GM12878 (cell line): Measurements from ENCODE around the gene CHCT1. TPM values are rescaled to one million over a fixed set of nuclear protein-coding genes. Genes with fewer than 3 reads are reported as not detected.

Experiments used
- ATAC-seq: fragments of 200-7000 bp; cut with Tn5 transposase; 3 replicates; pipeline ENCODE4 v1.9.1; 2020; ENCODE audit warnings: mild to moderate bottlenecking, moderate library complexity
- BruUV-seq: library from RNA; stranded (reverse); fragments of 400-500 nt; replicated peaks from 2 replicates; lab custom pipeline; 2021; lab: Mats Ljungman, UMichigan
- CTCF ChIA-PET: fragments of 300-600 bp; sonication (Branson Sonifier 250); formaldehyde crosslinking; extraction: SDS; loops from one replicate; lab custom pipeline; 2021; ENCODE audit warnings: inconsistent platforms; lab: Yijun Ruan, JAX
- POLR2A ChIA-PET: fragments of 350-600 bp; formaldehyde crosslinking; extraction: SDS; loops from one replicate; lab custom pipeline; 2021; ENCODE audit warnings: inconsistent platforms; lab: Charles Lee
- RAD21 ChIA-PET: fragments of 300-600 bp; sonication (Branson Sonifier 250); formaldehyde crosslinking; loops from one replicate; lab custom pipeline; 2023; ENCODE audit warnings: antibody characterized with exemption; ENCODE audit not compliant: unreplicated experiment; lab: Charles Lee
- SMC1A ChIA-PET: fragments of 300-600 bp; sonication (Branson Sonifier 250); formaldehyde crosslinking; loops from one replicate; lab custom pipeline; 2023; ENCODE audit not compliant: unreplicated experiment, uncharacterized antibody; lab: Charles Lee
- DNase-seq: peaks from one replicate; pipeline ENCODE4 v3.0.0-alpha.2; 2011; ENCODE audit warnings: low read depth, low spot score
- FAIRE-seq: peaks from 3 replicates; lab custom pipeline; 2011; peaks lifted over from hg19 to GRCh38; lab: Jason Lieb, UNC
- H2AFZ ChIP-seq: 2 replicates; pipeline ENCODE4 v1.6.0; 2011; ENCODE audit warnings: low read depth, low read length, control low read depth; ENCODE audit not compliant: control insufficient read depth
- H3K27ac ChIP-seq: 2 replicates; pipeline ENCODE4 v1.5.1; 2011; ENCODE audit warnings: control low read depth; ENCODE audit not compliant: control insufficient read depth, insufficient read depth
- H3K27me3 ChIP-seq, 2 experiments: replicated peaks in 1 of 2; 2 replicates each; pipeline versions ENCODE4 v1.6.0 to v1.6.1; 2011; ENCODE audit warnings: low read length in 1 of 2; ENCODE audit not compliant: control insufficient read depth in 2 of 2, insufficient read depth in 2 of 2
- H3K36me3 ChIP-seq, 2 experiments: 2 replicates each; pipeline ENCODE4 v1.5.1; 2011; ENCODE audit warnings: low read length in 1 of 2; ENCODE audit not compliant: control insufficient read depth in 2 of 2, insufficient read depth in 2 of 2
- H3K4me1 ChIP-seq: 2 replicates; pipeline ENCODE4 v1.6.1; 2011; ENCODE audit warnings: mild to moderate bottlenecking, low read length, moderate library complexity, mixed read lengths; ENCODE audit not compliant: control insufficient read depth, insufficient read depth
- H3K4me2 ChIP-seq: 2 replicates; pipeline ENCODE4 v1.6.0; 2011; ENCODE audit warnings: control low read depth; ENCODE audit not compliant: control insufficient read depth, insufficient read depth
- H3K4me3 ChIP-seq: fragments of 200-600 bp; sonication (generic); 2 replicates; pipeline ENCODE4 v1.5.1; 2016
- H3K79me2 ChIP-seq: 2 replicates; pipeline ENCODE4 v1.6.0; 2011; ENCODE audit warnings: low read length; ENCODE audit not compliant: control insufficient read depth, insufficient read depth
- H3K9ac ChIP-seq: 2 replicates; pipeline ENCODE4 v1.8.0; 2011; ENCODE audit warnings: low read length, control low read depth, mixed read lengths; ENCODE audit not compliant: control insufficient read depth, insufficient read depth
- H3K9me3 ChIP-seq: replicated peaks from 3 replicates; pipeline ENCODE4 v1.5.1; 2011; ENCODE audit warnings: mild to moderate bottlenecking, low read length; ENCODE audit not compliant: control insufficient read depth, insufficient read depth
- H4K20me1 ChIP-seq: 2 replicates; pipeline ENCODE4 v1.6.0; 2011; ENCODE audit not compliant: control insufficient read depth, insufficient read depth
- CBX3 ChIP-seq: fragments of 200-600 bp; sonication (generic); IDR thresholded peaks from 2 replicates; pipeline ENCODE4 v1.6.1; 2016; ENCODE audit warnings: low read depth, borderline replicate concordance
- CHD1 ChIP-seq: IDR thresholded peaks from 2 replicates; pipeline ENCODE4 v1.6.1; 2012; ENCODE audit warnings: low read depth, low read length, improper control_type of control experiment
- KAT2A ChIP-seq: conservative IDR thresholded peaks from 2 replicates; pipeline ENCODE4 v1.6.1; 2011; ENCODE audit warnings: low read depth, low read length; ENCODE audit not compliant: control insufficient read depth
- NFXL1 ChIP-seq: fragments of 450-650 bp; IDR thresholded peaks from 2 replicates; pipeline ENCODE4 v1.6.1; 2017; ENCODE audit warnings: antibody characterized with exemption, mild to moderate bottlenecking, borderline replicate concordance
- NFYA ChIP-seq: IDR thresholded peaks from 2 replicates; pipeline ENCODE4 v1.6.1; 2011; ENCODE audit warnings: low read depth, mild to moderate bottlenecking, low read length, improper control_type of control experiment, borderline replicate concordance
- ZNF207 ChIP-seq: fragments of 450-650 bp; IDR thresholded peaks from 2 replicates; pipeline ENCODE4 v1.6.1; 2014; ENCODE audit warnings: antibody characterized with exemption, mild to moderate bottlenecking, borderline replicate concordance
- ZNF384 ChIP-seq: IDR thresholded peaks from 2 replicates; pipeline ENCODE4 v1.6.1; 2012; ENCODE audit warnings: low read depth, mild to moderate bottlenecking, low read length, improper control_type of control experiment, borderline replicate concordance
- WGBS: methylation state at CpG from one replicate; pipeline ENCODE4 v1.1.6; 2016; ENCODE audit warnings: low lambda C conversion rate; ENCODE audit not compliant: insufficient replicate concordance, insufficient coverage; ENCODE audit errors: missing lambda C conversion rate; 5-methylcytosine and 5-hydroxymethylcytosine counted together
- in situ Hi-C: fragments of 300-500 bp; cut with MboI; formaldehyde crosslinking; loops from 9 replicates; pipeline ENCODE4 v1.14.3; 2018; ENCODE audit warnings: mixed read lengths
- intact Hi-C: fragments of 100-400 bp; cut with micrococcal nuclease; formaldehyde crosslinking; loops from one replicate; pipeline ENCODE4 v1.14.2; 2022; ENCODE audit not compliant: unreplicated experiment
- polyA plus RNA-seq, 11 experiments: library from polyadenylated mRNA; depleted of rRNA in 4 of 11; unstranded in 6 of 11; stranded (reverse) in 5 of 11; fragments of >200 nt; fragmentation: Nextera tagmentation in 4 of 11; fragmentation: Illumina TruSeq in 1 of 11; extraction: Ambion mirVana in 4 of 11; extraction: Trizol in 1 of 11; gene quantifications; 1 replicate in 1 of 11; 2 replicates in 10 of 11; pipeline versions ENCODE4 v1.2.1 to v1.2.3, GENCODE V29; 2011 to 2016; ENCODE audit warnings: inconsistent platforms in 2 of 11, missing spikeins in 2 of 11, low read depth in 1 of 11
- total RNA-seq, 4 experiments: library from RNA; depleted of rRNA in 3 of 4; stranded (reverse); fragments of >200 nt in 3 of 4; fragmentation: Illumina TruSeq in 1 of 4; extraction: Trizol in 1 of 4; gene quantifications; 2 replicates each; pipeline versions ENCODE4 v1.2.1 to v1.2.3, GENCODE V29; 2013 to 2021

The CHCT1 gene
- total and polyA plus RNA-seq, 10 of the 15 experiments (the other 5 are each of a cell fraction or from before 2014, with no cell fraction given), result 0.23 to 0.35 TPM; not detected in 8

- Histone ChIP-seq H3K4me3 (no peak overlapping the region), H3K4me1 (no peaks in the 10 kb centered on the region), H3K27me3 (no peaks in the 10 kb centered on the region)
- SMC1A ChIA-PET, result interaction anchor here (1.1 to 1.2 kb wide), 2 partner anchors 23 to 193 kb away, joined by 3 to 4 read pairs; no protein-coding TSS in a partner anchor
- TF ChIP-seq KAT2A, result no peak
- no peak for TF ChIP-seq CHD1
- no peak for TF ChIP-seq NFYA
- no peak for TF ChIP-seq ZNF207
- 0 out of 2 replicates have a peak, but pooled peaks have one; percentile 16 for TF ChIP-seq NFXL1
- TF ChIP-seq ZNF384, result no peak
- TF ChIP-seq CBX3, result no peak
- TF ChIP-seq, all 136 proteins: peak for 1
- H3K27ac ChIP-seq, result no peak overlapping the region
- ChIA-PET POLR2A (no interaction called here), CTCF (interaction anchor here (0.6 to 2.8 kb wide), 7 partner anchors 16 to 287 kb away, joined by 3 to 9 read pairs (median 4); no protein-coding TSS in a partner anchor), RAD21 (interaction anchor here (0.6 to 1.1 kb wide), 2 partner anchors 192 to 286 kb away, joined by 3 to 6 read pairs; no protein-coding TSS in a partner anchor)
- H3K79me2 ChIP-seq, result no peaks in the 10 kb centered on the region
- ATAC-seq (no peak), FAIRE-seq (no peak), DNase-seq (no peak)
- no TSS peak for BruUV-seq
- 28% methylated on average over 3 of the region's 3 CpGs for WGBS
- H3K9me3 ChIP-seq, result no peaks in the 10 kb centered on the region
- H4K20me1 ChIP-seq, result no peaks in the 10 kb centered on the region
- H3K9ac ChIP-seq, result no peak overlapping the region
- no peak overlapping the region for H2AFZ ChIP-seq
- in situ Hi-C loops, result loop anchor here (5.0 to 10.0 kb wide), 2 partner anchors 213 to 279 kb away; partner anchors contain the start of gene CA4
- H3K4me2 ChIP-seq, result no peak overlapping the region
- H3K36me3 ChIP-seq, result no peaks in the 10 kb centered on the region
- intact Hi-C loops, result loop anchor here (5.0 kb wide), 2 partner anchors 143 to 187 kb away; no protein-coding TSS in a partner anchor
These were observed 1.6 kb downstream of the CHCT1 start for GRCh38 chr17:60423865-60424264.
